HepG2 (cell line): Measurements from ENCODE around the gene SGSH. TPM values are rescaled to one million over a fixed set of nuclear protein-coding genes. Genes with fewer than 3 reads are reported as not detected.
A peak's percentile ranks its signal among the peaks of the same experiment; 100 is the strongest.

Experiments used
- ATF1 ChIP-seq: IDR thresholded peaks from 2 replicates; pipeline ENCODE4 v1.6.1; 2016; ENCODE audit warnings: mild to moderate bottlenecking, control low read depth
- ATF3 ChIP-seq: sonication (generic); formaldehyde crosslinking; IDR thresholded peaks from 2 replicates; pipeline ENCODE4 v1.4.0; 2020; ENCODE audit warnings: missing genetic modification reagents
- ATF7-NPFF ChIP-seq: sonication (generic); formaldehyde crosslinking; IDR thresholded peaks from 2 replicates; pipeline ENCODE4 v1.8.1; 2023; ENCODE audit warnings: mild to moderate bottlenecking, low read depth, missing genetic modification reagents, moderate library complexity
- FOSL1 ChIP-seq: sonication (generic); formaldehyde crosslinking; IDR thresholded peaks from 2 replicates; pipeline ENCODE4 v1.9.0; 2021; ENCODE audit warnings: missing genetic modification reagents, borderline replicate concordance
- HMGXB3 ChIP-seq: sonication (generic); formaldehyde crosslinking; IDR thresholded peaks from 2 replicates; pipeline ENCODE4 v1.4.0; 2020; ENCODE audit warnings: missing genetic modification reagents, borderline replicate concordance
- IRF9 ChIP-seq: sonication (generic); formaldehyde crosslinking; IDR thresholded peaks from 2 replicates; pipeline ENCODE4 v1.8.0; 2022; ENCODE audit warnings: missing genetic modification reagents, mild to moderate bottlenecking, borderline replicate concordance
- KAT8 ChIP-seq: IDR thresholded peaks from 2 replicates; pipeline ENCODE4 v1.6.1; 2016; ENCODE audit warnings: missing genetic modification reagents, missing compliant biosample characterization
- MLLT10 ChIP-seq: sonication (generic); formaldehyde crosslinking; IDR thresholded peaks from 2 replicates; pipeline ENCODE4 v1.4.0; 2020; ENCODE audit warnings: missing genetic modification reagents
- NONO ChIP-seq, 2 experiments: fragments of 450-650 bp in 1 of 2; sonication (generic) in 1 of 2; formaldehyde crosslinking in 1 of 2; IDR thresholded peaks in 1 of 2; conservative IDR thresholded peaks in 1 of 2; 2 replicates each; pipeline versions ENCODE4 v1.6.1 to v1.8.0; 2017 to 2022; ENCODE audit warnings: mild to moderate bottlenecking in 1 of 2, missing genetic modification reagents in 1 of 2, moderate library complexity in 1 of 2
- PHF20 ChIP-seq: sonication (generic); formaldehyde crosslinking; IDR thresholded peaks from 2 replicates; pipeline ENCODE4 v1.5.0; 2020; ENCODE audit warnings: mild to moderate bottlenecking, missing genetic modification reagents
- TERF1 ChIP-seq: sonication (generic); formaldehyde crosslinking; IDR thresholded peaks from 2 replicates; pipeline ENCODE4 v1.8.0; 2022; ENCODE audit warnings: mild to moderate bottlenecking, missing genetic modification reagents, moderate library complexity
- ZBTB33 ChIP-seq: sonication (generic); formaldehyde crosslinking; IDR thresholded peaks from 2 replicates; pipeline ENCODE4 v1.4.0; 2020; ENCODE audit warnings: missing genetic modification reagents
- ZGPAT ChIP-seq: IDR thresholded peaks from 2 replicates; pipeline ENCODE4 v1.6.1; 2016; ENCODE audit warnings: mild to moderate bottlenecking
- ZNF232 ChIP-seq: sonication (generic); formaldehyde crosslinking; IDR thresholded peaks from 2 replicates; pipeline ENCODE4 v1.4.0; 2020; ENCODE audit warnings: missing genetic modification reagents, borderline replicate concordance
- ZNF605 ChIP-seq: sonication (generic); formaldehyde crosslinking; IDR thresholded peaks from 2 replicates; pipeline ENCODE4 v1.8.0; 2022; ENCODE audit warnings: mild to moderate bottlenecking, missing genetic modification reagents
- ZNF709 ChIP-seq: sonication (generic); formaldehyde crosslinking; IDR thresholded peaks from 2 replicates; pipeline ENCODE4 v1.5.0; 2020; ENCODE audit warnings: mild to moderate bottlenecking, missing genetic modification reagents
- ZNF850 ChIP-seq: sonication (generic); formaldehyde crosslinking; conservative IDR thresholded peaks from 2 replicates; pipeline ENCODE4 v1.9.0; 2021; ENCODE audit warnings: mild to moderate bottlenecking, missing genetic modification reagents
- polyA plus RNA-seq, 8 experiments: library from polyadenylated mRNA; depleted of rRNA in 3 of 8; stranded (reverse) in 7 of 8; unstranded in 1 of 8; fragments of >200 nt; fragmentation: Illumina TruSeq in 4 of 8; extraction: Trizol in 4 of 8; gene quantifications; 2 replicates each; pipeline versions ENCODE4 v1.2.1 to v1.2.3, GENCODE V29; 2011 to 2016; ENCODE audit warnings: low read depth in 4 of 8, missing spikeins in 1 of 8, mixed read lengths in 1 of 8; ENCODE audit not compliant: insufficient read depth in 1 of 8
- total RNA-seq, 5 experiments: library from RNA; depleted of rRNA; stranded (reverse); fragments of >200 nt; fragmentation: Illumina TruSeq; extraction: Trizol; gene quantifications; 2 replicates each; pipeline ENCODE4 v1.2.3, GENCODE V29; 2016; ENCODE audit warnings: low read depth in 1 of 5

SGSH gene
- total and polyA plus RNA-seq, 2 of the 13 experiments (the other 11 are each of a cell fraction or from before 2014, with no cell fraction given), result 12.2 to 17.6 TPM

- no peak for TF ChIP-seq ATF7-NPFF
- TF ChIP-seq ZNF709 (CRISPR knock-in tag), result 0 out of 2 replicates have a peak, but pooled peaks have one; percentile 26
- TF ChIP-seq TERF1 (CRISPR knock-in tag), result no peak
- TF ChIP-seq ZGPAT (CRISPR knock-in tag), result peak; percentile 88; the same call in 1 of the 2 replicates
- no peak for TF ChIP-seq MLLT10
- no peak for TF ChIP-seq ATF1 (CRISPR knock-in tag)
- TF ChIP-seq ZBTB33 (CRISPR knock-in tag), result no peak
- TF ChIP-seq KAT8 (CRISPR knock-in tag), result peak; percentile 89
- TF ChIP-seq HMGXB3 (CRISPR knock-in tag), result peak; percentile 76; the same call in 1 of the 2 replicates
- peak; percentile 40; the same call in 1 of the 2 replicates for TF ChIP-seq ZNF232 (CRISPR knock-in tag)
- no peak for TF ChIP-seq FOSL1 (CRISPR knock-in tag)
- TF ChIP-seq ATF3 (CRISPR knock-in tag), result no peak
- TF ChIP-seq ZNF605 (CRISPR knock-in tag), result 0 out of 2 replicates have a peak, but pooled peaks have one; percentile 59
- no peak for TF ChIP-seq NONO (IDR thresholded peaks at IDR 0.05)
- TF ChIP-seq NONO (CRISPR knock-in tag; conservative IDR thresholded peaks at IDR 0.05), result peak; percentile 82
- TF ChIP-seq IRF9 (CRISPR knock-in tag), result peak; percentile 85; the same call in 1 of the 2 replicates
- TF ChIP-seq ZNF850 (CRISPR knock-in tag), result no peak
- peak; percentile 71; the same call in 1 of the 2 replicates for TF ChIP-seq PHF20 (CRISPR knock-in tag)
Observed at GRCh38 chr17:80263253-80264204, 43.4 kb upstream of the SGSH start (continued).
